NCI-H2196 treated with DMSO at 0.1 percent for 48 hours (cell line): Measurements from ENCODE around the gene TXNDC16.

Experiments used
- DNase-seq: peaks from one replicate; lab custom pipeline; 2025; ENCODE audit not compliant: unreplicated experiment; lab: John Stamatoyannopoulos, UW

TXNDC16 gene

GRCh38 chr14:52395728-52396127 lies 156.6 kb downstream of the TXNDC16 start:
- no peak for DNase-seq

GRCh38 chr14:52391881-52392615 lies 160.3 kb downstream of the TXNDC16 start:
- DNase-seq, result no peak
